K562 (cell line): ENCODE results near the gene TTC38. TPM values are rescaled to one million over a fixed set of nuclear protein-coding genes. Genes with fewer than 3 reads are reported as not detected.

Source experiments
- ATAC-seq: fragments of 200-7000 bp; cut with Tn5 transposase; 3 replicates; pipeline ENCODE4 v1.9.1; 2020; ENCODE audit warnings: moderate library complexity
- BruUV-seq: library from RNA; stranded (reverse); fragments of 400-500 nt; replicated peaks from 2 replicates; lab custom pipeline; 2021; lab: Mats Ljungman, UMichigan
- CTCF ChIA-PET: fragments of 300-600 bp; formaldehyde crosslinking; extraction: SDS; loops from one replicate; lab custom pipeline; 2021; ENCODE audit warnings: low intra/inter-chr PET ratio; lab: Yijun Ruan, JAX
- POLR2A ChIA-PET: fragments of 300-600, 350-650 bp; sonication (Branson Sonifier 250); formaldehyde crosslinking; extraction: SDS; loops from one replicate; lab custom pipeline; 2021; ENCODE audit warnings: antibody characterized with exemption, inconsistent platforms; lab: Yijun Ruan, JAX
- DNase-seq, 4 experiments: peaks; one replicate each; pipeline versions ENCODE4 v3.0.0 to v3.0.0-alpha.2; 2011 to 2018; ENCODE audit warnings: low spot score in 3 of 4, mixed read lengths in 3 of 4; ENCODE audit errors: extremely low read depth in 1 of 4
- FAIRE-seq: peaks from 2 replicates; lab custom pipeline; 2011; peaks lifted over from hg19 to GRCh38; lab: Jason Lieb, UNC
- H2AFZ ChIP-seq: 2 replicates; pipeline ENCODE4 v1.6.0; 2011; ENCODE audit warnings: low read depth, low read length, control low read depth, inconsistent platforms
- H3K27ac ChIP-seq: fragments of 200-600 bp; 3 replicates; pipeline ENCODE4 v1.8.0; 2011; ENCODE audit warnings: low read depth, mild to moderate bottlenecking, control low read depth, inconsistent platforms, low read length, moderate library complexity, mixed read lengths; ENCODE audit errors: extremely low read depth
- H3K27me3 ChIP-seq, 2 experiments: fragments of 300-600 bp in 1 of 2; 2 replicates in 1 of 2; 3 replicates in 1 of 2; pipeline versions ENCODE4 v1.6.0 to v1.8.0; 2011; ENCODE audit warnings: inconsistent platforms in 2 of 2, low read length in 2 of 2, mild to moderate bottlenecking in 1 of 2, mixed read lengths in 1 of 2, moderate library complexity in 1 of 2; ENCODE audit not compliant: control insufficient read depth in 2 of 2, insufficient read depth in 2 of 2
- H3K36me3 ChIP-seq: fragments of 300-600 bp; 3 replicates; pipeline ENCODE4 v1.8.0; 2011; ENCODE audit warnings: mild to moderate bottlenecking, low read length, inconsistent platforms; ENCODE audit not compliant: control insufficient read depth, insufficient read depth
- H3K4me1 ChIP-seq, 2 experiments: fragments of 200-600 bp in 1 of 2; replicated peaks in 1 of 2; 2 replicates in 1 of 2; 3 replicates in 1 of 2; pipeline versions ENCODE4 v1.5.1 to v1.8.0; 2011; ENCODE audit warnings: inconsistent platforms in 2 of 2, low read length in 2 of 2, mild to moderate bottlenecking in 1 of 2, mixed read lengths in 1 of 2, moderate library complexity in 1 of 2; ENCODE audit not compliant: control insufficient read depth in 2 of 2, insufficient read depth in 2 of 2
- H3K4me2 ChIP-seq: 2 replicates; pipeline ENCODE4 v1.6.1; 2011; ENCODE audit warnings: low read length, control low read depth, inconsistent platforms, mixed read lengths; ENCODE audit not compliant: insufficient read depth
- H3K4me3 ChIP-seq: fragments of 200-600 bp; sonication (generic), shearing (Covaris generic); 2 replicates; pipeline ENCODE4 v1.5.1; 2016; ENCODE audit warnings: control low read depth, inconsistent platforms
- H3K79me2 ChIP-seq: fragments of 200-600 bp; 3 replicates; pipeline ENCODE4 v1.8.0; 2011; ENCODE audit warnings: low read length, inconsistent platforms; ENCODE audit not compliant: control insufficient read depth, insufficient read depth
- H3K9ac ChIP-seq, 2 experiments: 2 replicates each; pipeline versions ENCODE4 v1.6.0 to v1.6.1; 2011; ENCODE audit warnings: low read depth in 2 of 2, low read length in 2 of 2, control low read depth in 1 of 2, inconsistent platforms in 1 of 2, mild to moderate bottlenecking in 1 of 2, mixed read lengths in 1 of 2; ENCODE audit not compliant: insufficient read depth in 1 of 2
- H3K9me1 ChIP-seq: one replicate; pipeline ENCODE4 v1.6.0; 2011; ENCODE audit warnings: inconsistent platforms, mild to moderate bottlenecking, low read length, moderate library complexity; ENCODE audit not compliant: control insufficient read depth, insufficient read depth
- H3K9me3 ChIP-seq: replicated peaks from 2 replicates; pipeline ENCODE4 v1.5.1; 2011; ENCODE audit warnings: low read depth, low read length, inconsistent platforms; ENCODE audit not compliant: control insufficient read depth, insufficient read depth
- H4K20me1 ChIP-seq: replicated peaks from 2 replicates; pipeline ENCODE4 v1.6.1; 2011; ENCODE audit warnings: low read length, inconsistent platforms, mixed read lengths; ENCODE audit not compliant: control insufficient read depth, insufficient read depth
- GABPB2 ChIP-seq: fragments of 250-450 bp; sonication (Bioruptor Pico); conservative IDR thresholded peaks from 2 replicates; pipeline ENCODE4 v1.5.1; 2021; ENCODE audit warnings: mild to moderate bottlenecking
- NFE2 ChIP-seq: IDR thresholded peaks from 2 replicates; pipeline ENCODE4 v1.6.1; 2014; ENCODE audit warnings: antibody characterized with exemption, low read depth
- NFYB ChIP-seq: IDR thresholded peaks from 2 replicates; pipeline ENCODE4 v1.6.1; 2011; ENCODE audit warnings: mild to moderate bottlenecking, moderate library complexity; ENCODE audit not compliant: insufficient read length; ENCODE audit errors: extremely low read depth
- POLR3A ChIP-seq: IDR thresholded peaks from 2 replicates; pipeline ENCODE4 v1.6.1; 2011; ENCODE audit warnings: borderline replicate concordance, mild to moderate bottlenecking, moderate library complexity; ENCODE audit not compliant: insufficient read length, insufficient read depth; ENCODE audit errors: extremely low read depth
- POLR3G ChIP-seq: IDR thresholded peaks from 2 replicates; pipeline ENCODE4 v1.6.1; 2011; ENCODE audit not compliant: insufficient read length, insufficient replicate concordance; ENCODE audit errors: extremely low read depth
- RAD51 ChIP-seq: fragments of 450-650 bp; IDR thresholded peaks from 2 replicates; pipeline ENCODE4 v1.7.1; 2016; ENCODE audit warnings: low read depth, mild to moderate bottlenecking, borderline replicate concordance
- RBM25 ChIP-seq: fragments of 200-400 bp; formaldehyde crosslinking; IDR thresholded peaks from 2 replicates; pipeline ENCODE4 v1.6.1; 2018; ENCODE audit warnings: low read length, low read depth, moderate library complexity; ENCODE audit not compliant: severe bottlenecking
- TOE1 ChIP-seq, 2 experiments: fragments of 450-650 bp in 1 of 2; sonication (generic) in 1 of 2; formaldehyde crosslinking in 1 of 2; IDR thresholded peaks; 2 replicates each; pipeline versions ENCODE4 v1.7.1 to v1.8.0; 2016 to 2022; ENCODE audit warnings: borderline replicate concordance in 2 of 2, mild to moderate bottlenecking in 2 of 2, antibody characterized with exemption in 1 of 2, inconsistent platforms in 1 of 2, low read depth in 1 of 2, missing genetic modification reagents in 1 of 2, moderate library complexity in 1 of 2
- TRIM28 ChIP-seq: fragments of 450-650 bp; IDR thresholded peaks from 2 replicates; pipeline ENCODE4 v1.6.1; 2017
- USF1 ChIP-seq: sonication (generic); formaldehyde crosslinking; IDR thresholded peaks from 2 replicates; pipeline ENCODE4 v1.9.0; 2022; ENCODE audit warnings: mild to moderate bottlenecking, missing genetic modification reagents
- ZNF12 ChIP-seq: sonication (generic); formaldehyde crosslinking; IDR thresholded peaks from 2 replicates; pipeline ENCODE4 v1.4.0; 2020; ENCODE audit warnings: mild to moderate bottlenecking, missing genetic modification reagents
- WGBS: fragments of 100-300 bp; shearing (Covaris generic); methylation state at CpG from one replicate; pipeline ENCODE4 v1.1.6; 2016; ENCODE audit warnings: low coverage, mixed read lengths; ENCODE audit not compliant: insufficient coverage; ENCODE audit errors: missing lambda C conversion rate; 5-methylcytosine and 5-hydroxymethylcytosine counted together
- in situ Hi-C: fragments of 300-500 bp; cut with MboI; formaldehyde crosslinking; loops from 4 replicates; pipeline ENCODE4 v1.15.0; 2018; ENCODE audit warnings: inconsistent platforms, mixed read lengths
- intact Hi-C: fragments of 100-400 bp; cut with micrococcal nuclease; formaldehyde crosslinking; loops from 2 replicates; pipeline ENCODE4 v1.14.2; 2022
- polyA plus RNA-seq, 8 experiments: library from polyadenylated mRNA; depleted of rRNA in 4 of 8; stranded (reverse) in 5 of 8; unstranded in 3 of 8; fragments of >200 nt; fragmentation: Nextera tagmentation in 2 of 8; fragmentation: Illumina TruSeq in 1 of 8; extraction: Ambion mirVana in 2 of 8; extraction: Trizol in 1 of 8; gene quantifications; 2 replicates each; pipeline versions ENCODE4 v1.2.1 to v1.2.3, GENCODE V29; 2011 to 2014; ENCODE audit warnings: inconsistent platforms in 1 of 8, missing spikeins in 1 of 8
- total RNA-seq, 7 experiments: library from RNA; depleted of rRNA in 6 of 7; stranded (reverse); fragments of >200 nt in 6 of 7; fragmentation: Illumina TruSeq in 2 of 7; extraction: Trizol in 2 of 7; gene quantifications; 2 replicates each; pipeline versions ENCODE4 v1.2.1 to v1.2.3, GENCODE V29; 2011 to 2021; ENCODE audit warnings: low replicate concordance in 1 of 7
- TF ChIP-seq, protein P1 (sequence below): sonication (generic); formaldehyde crosslinking; IDR thresholded peaks from 2 replicates; pipeline ENCODE4 v1.5.0; 2020; ENCODE audit warnings: missing genetic modification reagents
- TF ChIP-seq, protein P2 (sequence below): fragments of 450-650 bp; formaldehyde crosslinking; IDR thresholded peaks from 2 replicates; pipeline ENCODE4 v1.4.0; 2020; ENCODE audit warnings: mild to moderate bottlenecking, mixed read lengths
- TF ChIP-seq, protein P3 (sequence below): fragments of 450-650 bp; IDR thresholded peaks from 2 replicates; pipeline ENCODE4 v1.6.1; 2016

The TTC38 gene
- total and polyA plus RNA-seq, 9 of the 15 experiments (the other 6 are each of a cell fraction or from before 2014, with no cell fraction given) = 0.84 to 28.4 (median 18.1) TPM

DNA sequence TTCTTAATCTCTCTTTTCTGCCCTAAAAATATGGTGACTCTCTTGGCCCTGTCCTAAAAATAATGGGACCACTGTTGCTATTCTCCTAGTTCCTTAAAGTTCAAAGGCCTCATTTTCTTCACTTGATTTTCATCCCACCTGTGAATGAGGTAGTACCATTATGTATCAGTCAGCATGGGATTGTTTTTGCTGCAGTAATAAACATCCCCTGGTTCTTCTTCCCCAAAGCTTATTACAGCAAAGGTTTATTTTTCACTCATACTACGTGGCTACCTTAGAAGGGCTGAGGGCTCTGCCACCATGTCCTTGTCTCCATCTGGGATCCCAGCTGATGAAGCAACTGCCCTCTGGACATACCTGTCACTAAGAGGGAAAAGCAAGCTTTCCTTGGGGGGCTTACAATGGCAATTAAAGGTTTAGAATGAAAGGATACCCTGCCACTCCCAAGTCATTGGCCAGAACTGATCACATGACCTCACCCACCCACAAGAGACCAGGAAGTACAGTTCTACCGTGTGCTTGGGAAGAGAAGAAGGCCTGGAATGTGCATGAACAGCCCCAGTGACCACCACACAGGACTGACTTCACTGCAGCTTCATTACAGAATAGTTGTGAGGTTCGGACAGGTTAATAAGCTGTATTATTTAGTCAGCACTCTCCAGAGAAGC is 7.8 kb downstream of the TTC38 start:
- no peak overlapping the region for H3K9ac ChIP-seq
- WGBS = 79% methylated on average over 3 of the region's 3 CpGs
- ChIA-PET CTCF (no interaction called here), POLR2A (interaction anchor here (0.7 kb wide), 1 partner anchor 20 kb away, joined by 3 read pairs; no protein-coding TSS in a partner anchor)
- H3K27ac ChIP-seq = no peak overlapping the region
- no peaks in the 10 kb centered on the region for H3K9me1 ChIP-seq
- H3K4me2 ChIP-seq = no peak overlapping the region
- no peaks in the 10 kb centered on the region for H4K20me1 ChIP-seq
- in situ Hi-C loops = no loop called here
- no peaks in the 10 kb centered on the region for H3K9me3 ChIP-seq
- H3K36me3 ChIP-seq = peaks cover 72% of the 10 kb centered on the region; the same call in 2 of the 3 replicates
- no peaks in the 10 kb centered on the region; a peak in 2 of 5 replicates for H3K4me1 ChIP-seq
- H3K79me2 ChIP-seq = no peaks in the 10 kb centered on the region
- no peak overlapping the region for H3K4me3 ChIP-seq
- intact Hi-C loops = no loop called here
- H3K27me3 ChIP-seq = no peaks in the 10 kb centered on the region
- FAIRE-seq (no peak), ATAC-seq (0 out of 3 replicates have a peak, but pooled peaks have one; percentile 34), DNase-seq (peak in 3 of 4 experiments; percentile 34 to 57 (median 53))
- TF ChIP-seq RBM25 = peak; percentile 49
- TF ChIP-seq, protein P1, sequence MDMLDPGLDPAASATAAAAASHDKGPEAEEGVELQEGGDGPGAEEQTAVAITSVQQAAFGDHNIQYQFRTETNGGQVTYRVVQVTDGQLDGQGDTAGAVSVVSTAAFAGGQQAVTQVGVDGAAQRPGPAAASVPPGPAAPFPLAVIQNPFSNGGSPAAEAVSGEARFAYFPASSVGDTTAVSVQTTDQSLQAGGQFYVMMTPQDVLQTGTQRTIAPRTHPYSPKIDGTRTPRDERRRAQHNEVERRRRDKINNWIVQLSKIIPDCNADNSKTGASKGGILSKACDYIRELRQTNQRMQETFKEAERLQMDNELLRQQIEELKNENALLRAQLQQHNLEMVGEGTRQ (CRISPR knock-in tag) = peak; percentile 52
- peak; percentile 76 for TF ChIP-seq TOE1 (IDR thresholded peaks at IDR 0.05; ENCODE audit: borderline replicate concordance)
- TF ChIP-seq TOE1 (CRISPR knock-in tag; IDR thresholded peaks at IDR 0.05; ENCODE audit: borderline replicate concordance, low read depth) = no peak
- TF ChIP-seq TRIM28 = 0 out of 2 replicates have a peak, but pooled peaks have one; percentile 43
- TF ChIP-seq POLR3G = no peak
- TF ChIP-seq POLR3A = no peak
- TF ChIP-seq RAD51 = peak; percentile 64; the same call in 1 of the 2 replicates
- peak; percentile 60; the same call in 1 of the 2 replicates for TF ChIP-seq USF1 (CRISPR knock-in tag)
- peak; percentile 95 for TF ChIP-seq ZNF12 (CRISPR knock-in tag)
- TF ChIP-seq, protein P2, sequence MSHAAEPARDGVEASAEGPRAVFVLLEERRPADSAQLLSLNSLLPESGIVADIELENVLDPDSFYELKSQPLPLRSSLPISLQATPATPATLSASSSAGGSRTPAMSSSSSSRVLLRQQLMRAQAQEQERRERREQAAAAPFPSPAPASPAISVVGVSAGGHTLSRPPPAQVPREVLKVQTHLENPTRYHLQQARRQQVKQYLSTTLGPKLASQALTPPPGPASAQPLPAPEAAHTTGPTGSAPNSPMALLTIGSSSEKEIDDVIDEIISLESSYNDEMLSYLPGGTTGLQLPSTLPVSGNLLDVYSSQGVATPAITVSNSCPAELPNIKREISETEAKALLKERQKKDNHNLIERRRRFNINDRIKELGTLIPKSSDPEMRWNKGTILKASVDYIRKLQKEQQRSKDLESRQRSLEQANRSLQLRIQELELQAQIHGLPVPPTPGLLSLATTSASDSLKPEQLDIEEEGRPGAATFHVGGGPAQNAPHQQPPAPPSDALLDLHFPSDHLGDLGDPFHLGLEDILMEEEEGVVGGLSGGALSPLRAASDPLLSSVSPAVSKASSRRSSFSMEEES (CRISPR knock-in tag) = peak; percentile 75
- TF ChIP-seq NFYB = peak; percentile 93
- TF ChIP-seq, protein P3, sequence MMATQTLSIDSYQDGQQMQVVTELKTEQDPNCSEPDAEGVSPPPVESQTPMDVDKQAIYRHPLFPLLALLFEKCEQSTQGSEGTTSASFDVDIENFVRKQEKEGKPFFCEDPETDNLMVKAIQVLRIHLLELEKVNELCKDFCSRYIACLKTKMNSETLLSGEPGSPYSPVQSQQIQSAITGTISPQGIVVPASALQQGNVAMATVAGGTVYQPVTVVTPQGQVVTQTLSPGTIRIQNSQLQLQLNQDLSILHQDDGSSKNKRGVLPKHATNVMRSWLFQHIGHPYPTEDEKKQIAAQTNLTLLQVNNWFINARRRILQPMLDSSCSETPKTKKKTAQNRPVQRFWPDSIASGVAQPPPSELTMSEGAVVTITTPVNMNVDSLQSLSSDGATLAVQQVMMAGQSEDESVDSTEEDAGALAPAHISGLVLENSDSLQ = no peak
- TF ChIP-seq GABPB2 (CRISPR knock-in tag) = no peak
- TF ChIP-seq NFE2 = no peak
- BruUV-seq = no TSS peak
- H2AFZ ChIP-seq = no peak overlapping the region
